ENCODE results near the gene ERMN. TPM values are rescaled to one million over a fixed set of nuclear protein-coding genes. Genes with fewer than 3 reads are reported as not detected.

Gene ERMN
- total RNA-seq, 1 donor, result 1.4 TPM

GRCh38 chr2:157359628-157360027 lies 34.0 kb upstream of the ERMN start:
- Histone ChIP-seq H3K9me3 (ENCODE audit: low read depth, low read length) (no peaks in the 10 kb centered on the region), H3K36me3 (ENCODE audit: insufficient read depth, low read length) (no peaks in the 10 kb centered on the region), H3K4me1 (ENCODE audit: insufficient read depth, low read length) (peaks cover 14% of the 10 kb centered on the region), H3K27ac (ENCODE audit: low read depth, low read length) (no peak overlapping the region), H2AFZ (ENCODE audit: low read length) (no peak overlapping the region), H3K4me3 (ENCODE audit: insufficient read depth, low read length) (no peak overlapping the region), H4K20me1 (ENCODE audit: insufficient read depth, low read length) (no peaks in the 10 kb centered on the region), H3K79me2 (ENCODE audit: insufficient read depth, low read length) (no peaks in the 10 kb centered on the region), H3K27me3 (ENCODE audit: insufficient read depth, low read length) (no peaks in the 10 kb centered on the region), H3K4me2 (ENCODE audit: insufficient read depth, low read length) (no peak overlapping the region)
- DNase-seq (ENCODE audit: insufficient read length, low spot score, missing footprints), result no peak
- TF ChIP-seq CTCF (IDR thresholded peaks at IDR 0.05; ENCODE audit: extremely low read depth, low read depth, low read length), result no peak

GRCh38 chr2:157355618-157356017 lies 30.0 kb upstream of the ERMN start:
- H3K4me1 ChIP-seq (ENCODE audit: insufficient read depth, low read length), result peaks cover 6% of the 10 kb centered on the region
- no peak overlapping the region for H3K4me3 ChIP-seq (ENCODE audit: insufficient read depth, low read length)
- no peak overlapping the region for H2AFZ ChIP-seq (ENCODE audit: low read length)
- no peaks in the 10 kb centered on the region for H3K79me2 ChIP-seq (ENCODE audit: insufficient read depth, low read length)
- no peaks in the 10 kb centered on the region for H4K20me1 ChIP-seq (ENCODE audit: insufficient read depth, low read length)
- H3K4me2 ChIP-seq (ENCODE audit: insufficient read depth, low read length), result no peak overlapping the region
- H3K27ac ChIP-seq (ENCODE audit: low read depth, low read length), result no peak overlapping the region
- DNase-seq (ENCODE audit: insufficient read length, low spot score, missing footprints), result no peak
- no peaks in the 10 kb centered on the region for H3K9me3 ChIP-seq (ENCODE audit: low read depth, low read length)
- H3K27me3 ChIP-seq (ENCODE audit: insufficient read depth, low read length), result no peaks in the 10 kb centered on the region
- H3K36me3 ChIP-seq (ENCODE audit: insufficient read depth, low read length), result no peaks in the 10 kb centered on the region
- no peak for TF ChIP-seq CTCF (IDR thresholded peaks at IDR 0.05; ENCODE audit: extremely low read depth, low read depth, low read length)

GRCh38 chr2:157349949-157350515 lies 24.4 kb upstream of the ERMN start:
- peak overlapping the region; percentile 11 for H3K4me2 ChIP-seq (ENCODE audit: insufficient read depth, low read length)
- H3K36me3 ChIP-seq (ENCODE audit: insufficient read depth, low read length), result no peaks in the 10 kb centered on the region
- no peaks in the 10 kb centered on the region for H3K27me3 ChIP-seq (ENCODE audit: insufficient read depth, low read length)
- no peak overlapping the region for H2AFZ ChIP-seq (ENCODE audit: low read length)
- no peaks in the 10 kb centered on the region for H4K20me1 ChIP-seq (ENCODE audit: insufficient read depth, low read length)
- no peak for TF ChIP-seq CTCF (IDR thresholded peaks at IDR 0.05; ENCODE audit: extremely low read depth, low read depth, low read length)
- H3K4me1 ChIP-seq (ENCODE audit: insufficient read depth, low read length), result peaks cover 12% of the 10 kb centered on the region
- no peak overlapping the region for H3K4me3 ChIP-seq (ENCODE audit: insufficient read depth, low read length)
- peak overlapping the region; percentile 14 for H3K27ac ChIP-seq (ENCODE audit: low read depth, low read length)
- H3K9me3 ChIP-seq (ENCODE audit: low read depth, low read length), result no peaks in the 10 kb centered on the region
- H3K79me2 ChIP-seq (ENCODE audit: insufficient read depth, low read length), result no peaks in the 10 kb centered on the region
- DNase-seq (ENCODE audit: insufficient read length, low spot score, missing footprints), result peak; percentile 56

GRCh38 chr2:157348291-157348921 lies 22.8 kb upstream of the ERMN start:
- no peaks in the 10 kb centered on the region for H3K9me3 ChIP-seq (ENCODE audit: low read depth, low read length)
- H3K36me3 ChIP-seq (ENCODE audit: insufficient read depth, low read length), result no peaks in the 10 kb centered on the region
- no peak overlapping the region for H3K4me3 ChIP-seq (ENCODE audit: insufficient read depth, low read length)
- no peak overlapping the region for H3K4me2 ChIP-seq (ENCODE audit: insufficient read depth, low read length)
- H3K4me1 ChIP-seq (ENCODE audit: insufficient read depth, low read length), result peaks cover 12% of the 10 kb centered on the region
- no peaks in the 10 kb centered on the region for H3K79me2 ChIP-seq (ENCODE audit: insufficient read depth, low read length)
- no peak for DNase-seq (ENCODE audit: insufficient read length, low spot score, missing footprints)
- no peak overlapping the region for H2AFZ ChIP-seq (ENCODE audit: low read length)
- no peaks in the 10 kb centered on the region for H3K27me3 ChIP-seq (ENCODE audit: insufficient read depth, low read length)
- TF ChIP-seq CTCF (IDR thresholded peaks at IDR 0.05; ENCODE audit: extremely low read depth, low read depth, low read length), result no peak
- no peaks in the 10 kb centered on the region for H4K20me1 ChIP-seq (ENCODE audit: insufficient read depth, low read length)
- H3K27ac ChIP-seq (ENCODE audit: low read depth, low read length), result no peak overlapping the region
